ENCODE measurements around the gene OR7C1. TPM values are rescaled to one million over a fixed set of nuclear protein-coding genes. Genes with fewer than 3 reads are reported as not detected.

The OR7C1 gene
- total and polyA plus RNA-seq, 2 experiments from 2014 or later, result 0.03 TPM; not detected in 1

DNA sequence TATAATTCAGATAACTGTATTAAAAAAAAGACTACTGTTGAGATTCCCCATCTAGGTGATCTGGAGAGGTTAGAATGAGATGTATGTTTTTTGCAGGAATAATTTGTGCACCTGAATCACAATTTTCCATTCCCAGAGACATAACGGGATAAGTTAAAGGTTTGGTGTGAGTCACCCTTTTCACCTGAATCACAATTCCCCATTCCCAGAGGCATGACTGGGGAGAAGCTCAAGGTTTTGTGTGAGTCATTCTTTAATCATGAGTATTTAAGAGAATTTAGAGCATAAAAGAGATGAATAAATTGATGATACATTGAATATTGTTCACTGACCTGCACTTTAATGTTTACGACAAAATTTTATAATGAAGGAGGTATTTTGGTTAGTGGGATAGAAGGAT lies 9.0 kb downstream of the OR7C1 start:
- no peak overlapping the region for H3K4me3 Mint-ChIP-seq
- Histone ChIP-seq H2AFZ (no peak overlapping the region), H3K4me1 (ENCODE audit: insufficient read depth) (no peaks in the 10 kb centered on the region), H3K4me3 (no peak overlapping the region), H3K27ac (ENCODE audit: low read depth) (no peak overlapping the region), H3K4me2 (no peak overlapping the region), H3K79me2 (replicated peaks; ENCODE audit: insufficient read depth) (no peaks in the 10 kb centered on the region), H3K27me3 (ENCODE audit: insufficient read depth) (no peaks in the 10 kb centered on the region), H3K9me2 (ENCODE audit: insufficient read depth) (no peaks in the 10 kb centered on the region), H4K20me1 (replicated peaks; ENCODE audit: insufficient read depth) (no peaks in the 10 kb centered on the region), H3K36me3 (ENCODE audit: insufficient read depth) (no peaks in the 10 kb centered on the region), H3F3A (replicated peaks; ENCODE audit: low read depth) (no peaks in the 10 kb centered on the region)
- peaks cover 11% of the 10 kb centered on the region for H3K27me3 Mint-ChIP-seq (ENCODE audit: insufficient read depth, low read depth, poor library complexity)
- no peak overlapping the region for H3K27ac Mint-ChIP-seq
- no peaks in the 10 kb centered on the region for H3K4me1 Mint-ChIP-seq
- H3K9me3 Mint-ChIP-seq, result peaks cover 93% of the 10 kb centered on the region
- TF ChIP-seq ETS1 (IDR thresholded peaks at IDR 0.05) (no peak), ZNF331 (CRISPR knock-in tag; IDR thresholded peaks at IDR 0.05; ENCODE audit: low read depth) (no peak), EZH2 (IDR thresholded peaks at IDR 0.05; ENCODE audit: low read depth, unreplicated experiment) (no peak), ZNF462 (CRISPR knock-in tag; IDR thresholded peaks at IDR 0.05) (no peak), STAT1 (IDR thresholded peaks at IDR 0.05; ENCODE audit: unreplicated experiment) (no peak), CREB1 (CRISPR knock-in tag; IDR thresholded peaks at IDR 0.05; ENCODE audit: low read depth) (no peak)
- DNase-seq (ENCODE audit: low spot score), result no peak
- no peak for ATAC-seq
- H3K36me3 Mint-ChIP-seq (ENCODE audit: low read depth), result peaks cover 15% of the 10 kb centered on the region; the same call in 2 of the 3 replicates

Data from GM23338 (cell line).